Fibroblast of villous mesenchyme (primary cell): ENCODE results near the gene CFDP1. TPM values are rescaled to one million over a fixed set of nuclear protein-coding genes. Genes with fewer than 3 reads are reported as not detected.

Source experiments
- DNase-seq: peaks from one replicate; pipeline ENCODE4 v3.0.0-alpha.2; 2010; ENCODE audit warnings: low read depth
- H3K4me3 ChIP-seq: 2 replicates; pipeline ENCODE4 v1.5.1; 2011; ENCODE audit warnings: low read depth, mild to moderate bottlenecking, low read length
- total RNA-seq: library from RNA; depleted of rRNA; stranded (reverse); fragments of >200 nt; gene quantifications from 2 replicates; pipeline ENCODE4 v1.2.3, GENCODE V29; 2012
- TF ChIP-seq, protein P1 (sequence below): IDR thresholded peaks from 2 replicates; pipeline ENCODE4 v1.5.1; 2012; ENCODE audit warnings: low read depth, mild to moderate bottlenecking, low read length; ENCODE audit not compliant: insufficient read depth

CFDP1 gene
- total RNA-seq, 1 donor, result 39.7 TPM

DNA sequence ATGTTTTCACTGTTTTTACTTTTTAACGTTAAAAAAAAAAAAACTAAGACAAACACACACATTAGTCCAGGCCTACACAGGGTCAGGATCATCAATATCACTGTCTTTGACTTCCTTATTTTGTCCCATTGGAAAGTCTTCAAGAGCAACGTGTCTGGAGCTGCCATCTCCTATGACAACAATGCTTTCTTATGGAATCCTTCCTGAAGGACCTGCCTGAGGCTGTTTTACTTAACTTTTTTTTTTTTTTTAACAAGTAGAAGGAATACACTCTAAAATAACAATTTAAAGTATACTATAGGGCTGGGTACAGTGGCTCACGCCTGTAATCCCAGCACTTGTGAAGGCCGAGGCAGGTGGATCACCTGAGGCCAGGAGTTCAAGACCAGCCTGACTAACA is 110.1 kb downstream of the CFDP1 start:
- no peak overlapping the region for H3K4me3 ChIP-seq
- TF ChIP-seq, protein P1, sequence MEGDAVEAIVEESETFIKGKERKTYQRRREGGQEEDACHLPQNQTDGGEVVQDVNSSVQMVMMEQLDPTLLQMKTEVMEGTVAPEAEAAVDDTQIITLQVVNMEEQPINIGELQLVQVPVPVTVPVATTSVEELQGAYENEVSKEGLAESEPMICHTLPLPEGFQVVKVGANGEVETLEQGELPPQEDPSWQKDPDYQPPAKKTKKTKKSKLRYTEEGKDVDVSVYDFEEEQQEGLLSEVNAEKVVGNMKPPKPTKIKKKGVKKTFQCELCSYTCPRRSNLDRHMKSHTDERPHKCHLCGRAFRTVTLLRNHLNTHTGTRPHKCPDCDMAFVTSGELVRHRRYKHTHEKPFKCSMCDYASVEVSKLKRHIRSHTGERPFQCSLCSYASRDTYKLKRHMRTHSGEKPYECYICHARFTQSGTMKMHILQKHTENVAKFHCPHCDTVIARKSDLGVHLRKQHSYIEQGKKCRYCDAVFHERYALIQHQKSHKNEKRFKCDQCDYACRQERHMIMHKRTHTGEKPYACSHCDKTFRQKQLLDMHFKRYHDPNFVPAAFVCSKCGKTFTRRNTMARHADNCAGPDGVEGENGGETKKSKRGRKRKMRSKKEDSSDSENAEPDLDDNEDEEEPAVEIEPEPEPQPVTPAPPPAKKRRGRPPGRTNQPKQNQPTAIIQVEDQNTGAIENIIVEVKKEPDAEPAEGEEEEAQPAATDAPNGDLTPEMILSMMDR, result no peak
- no peak for DNase-seq

DNA sequence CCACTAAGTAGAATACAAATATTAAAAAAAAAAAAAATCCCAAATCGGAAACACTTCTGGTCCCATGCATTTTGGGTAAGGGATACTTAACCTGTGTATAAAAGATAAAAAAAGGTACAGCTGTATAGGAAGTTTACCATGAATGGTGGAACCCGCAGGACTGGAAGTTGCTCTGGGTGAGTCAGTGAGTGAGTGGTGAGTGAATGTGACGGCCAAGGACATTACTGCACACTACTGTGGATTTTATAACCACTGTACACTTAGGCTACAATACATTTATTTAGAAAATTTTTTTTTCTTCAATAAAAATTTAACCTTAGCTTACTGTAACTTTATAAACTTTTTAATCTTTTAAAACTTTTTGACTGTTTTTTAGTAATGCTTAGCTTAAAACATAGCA is 110.6 kb downstream of the CFDP1 start:
- DNase-seq, result peak; percentile 24
- no peak overlapping the region for H3K4me3 ChIP-seq
- TF ChIP-seq, protein P1, result no peak

DNA sequence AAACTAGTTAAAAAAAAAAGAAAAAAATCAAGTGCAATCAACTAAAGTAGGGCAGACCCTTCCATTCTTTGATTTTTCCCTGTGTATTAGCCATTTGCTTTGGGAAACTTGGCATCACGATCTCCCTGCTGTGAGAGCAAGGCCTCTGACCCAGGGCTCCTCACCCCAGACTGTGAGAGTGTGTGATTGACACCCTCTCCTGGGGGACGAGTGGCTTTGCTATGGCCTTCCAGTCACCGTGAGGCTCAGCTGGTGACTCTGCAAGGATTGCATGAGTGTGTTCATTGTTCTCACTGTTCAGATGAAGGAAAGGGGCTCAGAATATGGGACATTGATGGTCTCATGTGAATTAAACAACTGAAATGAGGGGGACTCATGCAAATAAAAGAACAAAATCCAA is 112.9 kb downstream of the CFDP1 start:
- TF ChIP-seq, protein P1, result no peak
- no peak for DNase-seq
- H3K4me3 ChIP-seq, result no peak overlapping the region

DNA sequence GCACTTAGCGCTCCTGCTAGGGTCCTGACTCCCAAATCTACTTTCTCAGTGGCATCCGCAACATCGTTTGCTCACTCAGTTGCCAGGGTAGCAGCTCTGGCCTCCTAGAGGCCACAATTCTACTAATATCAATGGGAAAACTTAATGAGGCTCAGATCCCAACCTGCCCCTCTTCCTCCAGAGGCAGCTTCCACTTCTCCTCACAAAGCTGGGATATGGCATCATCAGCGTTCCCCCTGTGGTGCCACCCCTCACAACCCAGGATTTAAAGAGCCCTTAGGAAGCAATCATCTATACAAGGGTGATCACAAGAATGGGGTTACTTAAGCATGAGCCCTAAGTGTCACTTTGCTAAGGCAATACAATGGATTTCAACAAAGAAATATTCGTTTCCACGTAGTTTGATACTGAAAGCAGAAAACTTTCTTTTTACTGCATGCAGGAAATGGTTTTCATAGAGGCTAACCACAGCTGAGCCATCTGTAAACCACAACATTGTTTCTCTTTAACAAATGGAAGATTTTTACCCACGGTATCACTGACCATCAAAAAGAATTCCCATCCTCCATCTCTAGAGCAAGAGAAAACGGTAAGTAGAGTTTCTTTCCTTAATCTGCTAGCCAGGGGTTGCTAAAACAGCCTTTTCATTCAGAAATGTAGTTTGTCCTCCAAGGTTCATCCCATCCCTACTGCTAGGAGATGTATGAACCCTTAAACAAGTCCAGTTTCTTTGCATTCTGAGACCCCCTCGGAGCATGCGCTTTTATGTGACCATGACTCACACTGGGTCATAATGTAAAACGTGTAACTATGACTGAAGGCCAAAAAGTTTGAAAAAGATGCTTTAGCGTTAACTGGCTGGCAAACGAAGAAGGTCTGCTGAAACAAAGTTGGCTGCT is 113.5 kb downstream of the CFDP1 start:
- TF ChIP-seq, protein P1, result no peak
- peak; percentile 93 for DNase-seq

DNA sequence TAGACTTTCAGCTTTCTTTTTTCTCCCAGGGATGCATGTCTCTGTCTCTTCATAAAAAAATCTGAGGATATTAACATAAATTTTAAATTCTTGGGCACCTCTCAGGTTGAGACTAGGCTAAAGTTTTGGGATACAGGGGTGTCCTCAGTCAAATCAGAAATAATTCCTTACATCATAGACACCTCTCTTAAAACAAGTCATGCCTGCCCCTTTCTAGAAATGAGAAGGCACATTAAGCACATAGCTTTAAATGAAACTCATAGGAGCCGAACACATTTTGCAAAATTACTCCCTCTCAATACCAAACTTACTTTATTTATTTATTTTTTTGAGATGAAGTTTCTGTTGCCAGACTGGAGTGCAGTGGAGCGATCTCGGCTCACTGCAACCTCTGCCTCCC is 114.6 kb downstream of the CFDP1 start:
- no peak for DNase-seq
- TF ChIP-seq, protein P1, result no peak

More for the DNA sequence above, 113.5 kb downstream of the CFDP1 start:
- peak overlapping the region; percentile 32 for H3K4me3 ChIP-seq

DNA sequence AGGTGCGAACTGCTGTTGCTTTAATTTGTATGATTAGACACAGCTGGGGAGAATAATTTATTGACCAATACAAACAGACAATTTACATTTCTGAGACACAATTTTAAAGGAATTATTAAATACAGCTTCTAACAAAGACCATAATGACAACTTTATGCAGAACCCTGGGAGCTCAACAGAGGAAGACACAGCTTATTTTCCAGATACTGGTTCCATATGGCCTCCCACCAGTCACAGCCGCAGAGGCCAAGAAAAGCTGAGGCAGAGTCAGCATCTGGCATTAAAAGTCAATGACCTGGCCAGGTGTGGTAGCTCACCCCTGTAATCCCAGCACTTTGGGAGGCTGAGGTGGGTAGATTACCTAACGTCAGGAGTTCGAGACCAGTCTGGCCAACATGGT is 115.8 kb downstream of the CFDP1 start:
- H3K4me3 ChIP-seq, result no peak overlapping the region
- TF ChIP-seq, protein P1, result no peak
- DNase-seq, result no peak

More for the DNA sequence above, 114.6 kb downstream of the CFDP1 start:
- H3K4me3 ChIP-seq, result no peak overlapping the region
